ENCODE measurements around the gene CFAP74. TPM values are rescaled to one million over a fixed set of nuclear protein-coding genes. Genes with fewer than 3 reads are reported as not detected.

The CFAP74 gene
- total RNA-seq, 2 donors from 2014 or later, result 9.1 TPM; not detected in 1

DNA sequence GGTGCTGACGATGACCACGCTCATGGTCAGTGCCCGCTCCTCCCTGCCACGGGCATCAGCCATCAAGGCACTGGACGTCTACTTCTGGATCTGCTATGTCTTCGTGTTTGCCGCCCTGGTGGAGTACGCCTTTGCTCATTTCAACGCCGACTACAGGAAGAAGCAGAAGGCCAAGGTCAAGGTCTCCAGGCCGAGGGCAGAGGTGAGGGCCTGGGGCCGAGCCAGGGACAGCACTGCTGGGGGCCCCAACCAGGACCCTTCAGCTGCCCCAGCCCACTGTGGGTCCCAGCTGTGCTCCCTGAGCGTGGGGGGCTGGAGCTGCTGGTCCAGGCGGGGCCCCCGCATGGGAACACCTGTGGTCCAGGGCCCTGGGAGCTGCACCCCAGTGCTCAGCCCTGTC, 26.0 kb upstream of the CFAP74 start:
- intact Hi-C loops (cut with DNase I), result no loop called here
- Histone ChIP-seq H3K4me3 (no peak overlapping the region), H3K9me3 (no peaks in the 10 kb centered on the region), H3K4me1 (replicated peaks) (no peaks in the 10 kb centered on the region), H3K36me3 (no peaks in the 10 kb centered on the region), H3K27me3 (replicated peaks; ENCODE audit: insufficient read depth) (peaks cover 2% of the 10 kb centered on the region), H3K27ac (no peak overlapping the region)
- no peak for DNase-seq (ENCODE audit: low spot score)
- TF ChIP-seq, protein P1, sequence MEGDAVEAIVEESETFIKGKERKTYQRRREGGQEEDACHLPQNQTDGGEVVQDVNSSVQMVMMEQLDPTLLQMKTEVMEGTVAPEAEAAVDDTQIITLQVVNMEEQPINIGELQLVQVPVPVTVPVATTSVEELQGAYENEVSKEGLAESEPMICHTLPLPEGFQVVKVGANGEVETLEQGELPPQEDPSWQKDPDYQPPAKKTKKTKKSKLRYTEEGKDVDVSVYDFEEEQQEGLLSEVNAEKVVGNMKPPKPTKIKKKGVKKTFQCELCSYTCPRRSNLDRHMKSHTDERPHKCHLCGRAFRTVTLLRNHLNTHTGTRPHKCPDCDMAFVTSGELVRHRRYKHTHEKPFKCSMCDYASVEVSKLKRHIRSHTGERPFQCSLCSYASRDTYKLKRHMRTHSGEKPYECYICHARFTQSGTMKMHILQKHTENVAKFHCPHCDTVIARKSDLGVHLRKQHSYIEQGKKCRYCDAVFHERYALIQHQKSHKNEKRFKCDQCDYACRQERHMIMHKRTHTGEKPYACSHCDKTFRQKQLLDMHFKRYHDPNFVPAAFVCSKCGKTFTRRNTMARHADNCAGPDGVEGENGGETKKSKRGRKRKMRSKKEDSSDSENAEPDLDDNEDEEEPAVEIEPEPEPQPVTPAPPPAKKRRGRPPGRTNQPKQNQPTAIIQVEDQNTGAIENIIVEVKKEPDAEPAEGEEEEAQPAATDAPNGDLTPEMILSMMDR (IDR thresholded peaks at IDR 0.05), result no peak
- no peak for TF ChIP-seq POLR2AphosphoS5 (IDR thresholded peaks at IDR 0.05)
- TF ChIP-seq POLR2A (IDR thresholded peaks at IDR 0.05), result no peak
- WGBS, result 91% methylated on average over 14 of the region's 15 CpGs

DNA sequence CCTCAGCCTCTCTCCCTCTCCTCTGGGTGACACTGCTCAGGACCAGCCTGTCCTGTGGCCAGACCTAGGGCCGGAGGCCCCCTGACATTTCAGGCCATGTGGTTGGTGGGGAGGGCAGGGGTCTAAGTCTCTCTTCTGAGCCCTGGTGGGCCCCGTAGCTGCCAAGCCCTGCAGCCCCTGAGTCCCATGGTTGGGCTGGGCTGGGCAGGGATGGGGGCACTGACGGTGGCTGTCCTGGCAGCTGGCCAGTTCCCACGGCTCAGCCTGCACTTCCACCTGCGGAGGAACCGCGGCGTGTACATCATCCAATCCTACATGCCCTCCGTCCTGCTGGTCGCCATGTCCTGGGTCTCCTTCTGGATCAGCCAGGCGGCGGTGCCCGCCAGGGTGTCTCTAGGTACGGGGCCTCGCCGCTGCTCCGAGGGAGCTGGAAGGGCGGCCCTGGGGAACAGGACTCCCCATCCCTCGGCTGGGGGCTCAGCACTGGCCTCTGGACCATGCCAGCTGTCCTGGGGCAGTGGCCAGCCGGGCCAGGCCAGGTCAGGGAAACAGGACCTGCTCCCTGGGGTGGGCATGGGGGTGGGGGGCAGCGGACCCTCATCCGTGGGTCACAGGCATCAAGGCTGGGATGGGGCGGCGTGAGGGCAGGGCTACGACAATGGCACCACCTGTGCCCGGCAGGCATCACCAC, 25.4 kb upstream of the CFAP74 start:
- TF ChIP-seq, protein P1 (IDR thresholded peaks at IDR 0.05), result no peak
- no peak for TF ChIP-seq POLR2A (IDR thresholded peaks at IDR 0.05)
- no peak for TF ChIP-seq POLR2AphosphoS5 (IDR thresholded peaks at IDR 0.05)

DNA sequence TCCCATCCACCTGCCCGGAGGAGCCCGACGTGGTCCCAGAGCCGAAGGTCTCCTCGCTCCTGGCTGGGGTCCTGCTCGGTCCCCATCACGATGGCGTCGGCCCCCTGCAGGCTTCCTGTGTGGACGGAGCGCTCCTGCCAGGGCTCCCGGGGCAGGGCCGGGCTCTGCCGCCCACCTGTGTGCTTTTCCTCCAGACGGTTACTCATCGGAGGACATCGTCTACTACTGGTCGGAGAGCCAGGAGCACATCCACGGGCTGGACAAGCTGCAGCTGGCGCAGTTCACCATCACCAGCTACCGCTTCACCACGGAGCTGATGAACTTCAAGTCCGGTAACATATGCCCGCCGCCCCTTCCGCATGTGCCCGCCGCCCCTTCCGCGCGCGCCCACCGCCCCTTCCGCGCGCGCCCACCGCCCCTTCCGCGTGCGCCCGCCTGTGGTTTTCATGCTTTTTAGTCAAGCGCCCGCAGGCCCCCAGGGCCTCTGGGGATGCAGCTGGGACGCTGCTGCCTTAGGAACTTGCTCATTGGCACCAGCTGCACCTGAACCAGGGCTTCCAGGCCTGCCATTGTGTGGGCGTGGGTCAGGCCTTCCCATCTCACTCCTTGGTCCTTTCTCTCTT, 24.5 kb upstream of the CFAP74 start:
- TF ChIP-seq POLR2A (IDR thresholded peaks at IDR 0.05), result no peak
- TF ChIP-seq, protein P1 (IDR thresholded peaks at IDR 0.05), result no peak
- TF ChIP-seq POLR2AphosphoS5 (IDR thresholded peaks at IDR 0.05), result no peak
- Histone ChIP-seq H3K4me1 (replicated peaks) (no peaks in the 10 kb centered on the region), H3K9me3 (no peaks in the 10 kb centered on the region), H3K36me3 (no peaks in the 10 kb centered on the region), H3K27ac (no peak overlapping the region), H3K27me3 (replicated peaks; ENCODE audit: insufficient read depth) (peaks cover 6% of the 10 kb centered on the region), H3K4me3 (no peak overlapping the region)
- WGBS, result 87% methylated on average over 46 of the region's 46 CpGs
- DNase-seq (ENCODE audit: low spot score), result no peak
- intact Hi-C loops (cut with DNase I), result no loop called here

More for the DNA sequence above, 25.4 kb upstream of the CFAP74 start:
- 79% methylated on average over 25 of the region's 26 CpGs for WGBS
- Histone ChIP-seq H3K36me3 (no peaks in the 10 kb centered on the region), H3K4me3 (no peak overlapping the region), H3K4me1 (replicated peaks) (no peaks in the 10 kb centered on the region), H3K9me3 (no peaks in the 10 kb centered on the region), H3K27me3 (replicated peaks; ENCODE audit: insufficient read depth) (peaks cover 5% of the 10 kb centered on the region), H3K27ac (no peak overlapping the region)
- intact Hi-C loops (cut with DNase I), result no loop called here
- no peak for DNase-seq (ENCODE audit: low spot score)

DNA sequence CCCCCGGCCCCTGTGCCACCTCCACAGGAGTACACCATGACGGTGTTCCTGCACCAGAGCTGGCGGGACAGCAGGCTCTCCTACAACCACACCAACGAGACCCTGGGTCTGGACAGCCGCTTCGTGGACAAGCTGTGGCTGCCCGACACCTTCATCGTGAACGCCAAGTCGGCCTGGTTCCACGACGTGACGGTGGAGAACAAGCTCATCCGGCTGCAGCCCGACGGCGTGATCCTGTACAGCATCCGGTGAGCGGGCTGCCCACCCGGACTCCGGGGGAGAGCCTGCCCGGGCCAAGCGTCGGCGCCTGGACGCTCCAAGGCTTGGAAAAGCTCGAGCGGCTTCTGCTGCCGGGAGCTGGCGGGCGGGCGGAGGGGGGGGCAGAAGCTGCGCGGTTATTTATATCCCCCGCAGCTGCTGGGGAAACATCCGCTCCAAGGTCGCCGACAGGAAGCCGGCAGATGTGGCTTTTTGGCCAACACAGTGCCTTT, 21.9 kb upstream of the CFAP74 start:
- no peak for DNase-seq (ENCODE audit: low spot score)
- H3K27ac ChIP-seq, result no peak overlapping the region
- H3K27me3 ChIP-seq (replicated peaks; ENCODE audit: insufficient read depth), result peaks cover 17% of the 10 kb centered on the region
- intact Hi-C loops (cut with DNase I), result no loop called here
- H3K4me1 ChIP-seq (replicated peaks), result no peaks in the 10 kb centered on the region
- TF ChIP-seq POLR2AphosphoS5 (IDR thresholded peaks at IDR 0.05), result no peak
- no peak for TF ChIP-seq POLR2A (IDR thresholded peaks at IDR 0.05)
- TF ChIP-seq, protein P1 (IDR thresholded peaks at IDR 0.05), result no peak
- no peaks in the 10 kb centered on the region for H3K36me3 ChIP-seq
- H3K4me3 ChIP-seq, result no peak overlapping the region
- H3K9me3 ChIP-seq, result no peaks in the 10 kb centered on the region
- WGBS, result 51% methylated on average over 39 of the region's 39 CpGs
